ENCODE results near the gene SMOC2.

The SMOC2 gene

DNA sequence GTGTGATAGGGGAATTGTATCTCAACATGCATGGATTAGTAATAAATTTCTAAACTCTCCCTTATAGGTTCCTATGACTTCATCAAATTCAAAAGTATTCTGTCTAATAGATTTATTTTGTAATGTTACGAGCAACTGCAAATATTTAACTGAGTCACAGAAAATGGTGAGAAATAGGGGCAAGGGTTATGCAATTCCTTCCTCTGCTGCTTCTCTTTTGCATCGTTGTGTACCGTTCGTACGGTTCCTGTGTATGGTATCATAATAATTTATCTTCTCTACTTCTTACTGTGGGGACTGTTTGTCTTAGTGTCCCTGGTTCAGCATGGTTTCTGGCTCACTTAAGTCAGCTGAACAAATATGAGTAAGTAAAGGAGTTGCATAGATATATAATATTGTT, 44.8 kb downstream of the SMOC2 start:
- TF ChIP-seq, protein P1, sequence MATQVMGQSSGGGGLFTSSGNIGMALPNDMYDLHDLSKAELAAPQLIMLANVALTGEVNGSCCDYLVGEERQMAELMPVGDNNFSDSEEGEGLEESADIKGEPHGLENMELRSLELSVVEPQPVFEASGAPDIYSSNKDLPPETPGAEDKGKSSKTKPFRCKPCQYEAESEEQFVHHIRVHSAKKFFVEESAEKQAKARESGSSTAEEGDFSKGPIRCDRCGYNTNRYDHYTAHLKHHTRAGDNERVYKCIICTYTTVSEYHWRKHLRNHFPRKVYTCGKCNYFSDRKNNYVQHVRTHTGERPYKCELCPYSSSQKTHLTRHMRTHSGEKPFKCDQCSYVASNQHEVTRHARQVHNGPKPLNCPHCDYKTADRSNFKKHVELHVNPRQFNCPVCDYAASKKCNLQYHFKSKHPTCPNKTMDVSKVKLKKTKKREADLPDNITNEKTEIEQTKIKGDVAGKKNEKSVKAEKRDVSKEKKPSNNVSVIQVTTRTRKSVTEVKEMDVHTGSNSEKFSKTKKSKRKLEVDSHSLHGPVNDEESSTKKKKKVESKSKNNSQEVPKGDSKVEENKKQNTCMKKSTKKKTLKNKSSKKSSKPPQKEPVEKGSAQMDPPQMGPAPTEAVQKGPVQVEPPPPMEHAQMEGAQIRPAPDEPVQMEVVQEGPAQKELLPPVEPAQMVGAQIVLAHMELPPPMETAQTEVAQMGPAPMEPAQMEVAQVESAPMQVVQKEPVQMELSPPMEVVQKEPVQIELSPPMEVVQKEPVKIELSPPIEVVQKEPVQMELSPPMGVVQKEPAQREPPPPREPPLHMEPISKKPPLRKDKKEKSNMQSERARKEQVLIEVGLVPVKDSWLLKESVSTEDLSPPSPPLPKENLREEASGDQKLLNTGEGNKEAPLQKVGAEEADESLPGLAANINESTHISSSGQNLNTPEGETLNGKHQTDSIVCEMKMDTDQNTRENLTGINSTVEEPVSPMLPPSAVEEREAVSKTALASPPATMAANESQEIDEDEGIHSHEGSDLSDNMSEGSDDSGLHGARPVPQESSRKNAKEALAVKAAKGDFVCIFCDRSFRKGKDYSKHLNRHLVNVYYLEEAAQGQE (IDR thresholded peaks at IDR 0.05; ENCODE audit: low read depth) = no peak

DNA sequence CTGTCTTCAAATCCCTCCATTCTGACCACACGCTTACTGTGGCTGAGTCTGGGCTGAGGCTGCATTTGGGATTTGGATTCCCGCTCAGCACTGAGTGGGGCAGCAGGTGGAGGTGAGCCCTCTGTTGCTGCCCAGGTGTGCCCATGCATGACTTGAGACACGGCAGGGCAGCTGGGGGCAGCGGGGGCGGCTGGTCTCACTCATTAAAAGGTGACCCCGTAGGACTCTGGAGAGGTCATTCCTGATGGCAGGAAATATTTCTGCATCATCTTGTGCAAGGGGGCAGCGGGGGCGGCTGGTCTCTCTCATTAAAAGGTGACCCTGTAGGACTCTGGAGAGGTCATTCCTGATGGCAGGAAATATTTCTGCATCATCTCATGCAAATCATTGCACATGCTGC, 49.8 kb downstream of the SMOC2 start:
- TF ChIP-seq, protein P2, sequence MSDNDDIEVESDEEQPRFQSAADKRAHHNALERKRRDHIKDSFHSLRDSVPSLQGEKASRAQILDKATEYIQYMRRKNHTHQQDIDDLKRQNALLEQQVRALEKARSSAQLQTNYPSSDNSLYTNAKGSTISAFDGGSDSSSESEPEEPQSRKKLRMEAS (IDR thresholded peaks at IDR 0.05) = no peak
- TF ChIP-seq CEBPB (IDR thresholded peaks at IDR 0.05) = no peak
- TF ChIP-seq ZBTB7A (IDR thresholded peaks at IDR 0.05; ENCODE audit: low read depth) = no peak
- TF ChIP-seq EP300 (IDR thresholded peaks at IDR 0.05; ENCODE audit: borderline replicate concordance) = no peak
- no peak for TF ChIP-seq TEAD4 (IDR thresholded peaks at IDR 0.05)
- no peak for TF ChIP-seq NFIC (IDR thresholded peaks at IDR 0.05)
- TF ChIP-seq FOXM1 (IDR thresholded peaks at IDR 0.05; ENCODE audit: borderline replicate concordance, low read depth) = no peak
- no peak for TF ChIP-seq YY1 (IDR thresholded peaks at IDR 0.05; ENCODE audit: low read depth)
- TF ChIP-seq, protein P3, sequence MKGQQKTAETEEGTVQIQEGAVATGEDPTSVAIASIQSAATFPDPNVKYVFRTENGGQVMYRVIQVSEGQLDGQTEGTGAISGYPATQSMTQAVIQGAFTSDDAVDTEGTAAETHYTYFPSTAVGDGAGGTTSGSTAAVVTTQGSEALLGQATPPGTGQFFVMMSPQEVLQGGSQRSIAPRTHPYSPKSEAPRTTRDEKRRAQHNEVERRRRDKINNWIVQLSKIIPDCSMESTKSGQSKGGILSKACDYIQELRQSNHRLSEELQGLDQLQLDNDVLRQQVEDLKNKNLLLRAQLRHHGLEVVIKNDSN (IDR thresholded peaks at IDR 0.05) = no peak
- no peak for TF ChIP-seq EGR1 (IDR thresholded peaks at IDR 0.05)
- no peak for TF ChIP-seq RAD21 (IDR thresholded peaks at IDR 0.05; ENCODE audit: low read depth)
- TF ChIP-seq CREB1 (IDR thresholded peaks at IDR 0.05; ENCODE audit: low read depth) = no peak

DNA sequence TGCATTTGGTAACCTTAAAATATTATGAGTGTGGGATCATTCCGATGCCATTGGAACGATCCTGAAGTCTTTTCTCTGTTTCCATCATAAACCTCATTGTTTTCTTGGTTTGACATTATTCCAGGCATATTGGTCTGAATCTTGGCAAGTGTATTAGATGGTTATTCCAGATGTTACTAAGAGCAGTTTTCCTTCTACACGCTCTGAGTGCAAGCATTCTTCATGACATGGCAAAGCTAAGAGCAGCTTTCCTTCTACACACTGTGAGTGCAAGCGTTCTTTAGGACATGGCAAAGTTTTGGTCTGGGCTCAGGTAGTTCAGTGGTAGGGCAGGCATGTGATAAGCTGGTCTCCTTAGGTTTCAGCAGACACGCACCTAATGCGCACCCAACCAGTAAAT, 53.0 kb downstream of the SMOC2 start:
- no peak for TF ChIP-seq TCF12 (IDR thresholded peaks at IDR 0.05; ENCODE audit: low read depth)
- TF ChIP-seq CREB1 (IDR thresholded peaks at IDR 0.05; ENCODE audit: low read depth) = no peak

DNA sequence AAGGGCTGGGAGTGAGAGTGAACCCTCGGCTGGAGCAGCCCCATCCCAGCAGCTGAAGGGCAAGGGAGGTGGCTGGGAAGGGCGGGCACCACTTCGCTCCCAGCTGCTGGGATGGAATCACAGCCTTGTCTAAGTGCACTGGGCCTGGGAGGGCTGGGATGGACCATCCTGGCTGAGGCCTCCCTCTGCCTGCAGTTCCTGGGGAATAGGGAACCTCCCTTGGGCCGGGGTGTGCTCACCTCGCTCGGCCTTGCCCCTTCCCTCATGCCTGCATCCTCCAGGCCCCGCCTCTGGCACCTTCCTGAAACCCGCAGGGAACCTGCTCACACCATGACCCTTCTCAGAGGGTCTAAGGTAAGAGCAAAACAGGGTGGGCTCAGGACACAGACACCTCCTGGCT, 53.7 kb downstream of the SMOC2 start:
- TF ChIP-seq YY1 (IDR thresholded peaks at IDR 0.05; ENCODE audit: low read depth) (no peak), TAF1 (IDR thresholded peaks at IDR 0.05; ENCODE audit: low read depth) (no peak), RAD21 (IDR thresholded peaks at IDR 0.05; ENCODE audit: low read depth) (no peak), FOXM1 (IDR thresholded peaks at IDR 0.05; ENCODE audit: borderline replicate concordance, low read depth) (no peak), NFIC (IDR thresholded peaks at IDR 0.05) (no peak), EGR1 (IDR thresholded peaks at IDR 0.05) (no peak), TEAD4 (IDR thresholded peaks at IDR 0.05) (no peak), ZBTB7A (IDR thresholded peaks at IDR 0.05; ENCODE audit: low read depth) (no peak), TCF12 (IDR thresholded peaks at IDR 0.05; ENCODE audit: low read depth) (no peak), CEBPB (IDR thresholded peaks at IDR 0.05) (no peak), EP300 (IDR thresholded peaks at IDR 0.05; ENCODE audit: borderline replicate concordance) (no peak), CREB1 (IDR thresholded peaks at IDR 0.05; ENCODE audit: low read depth) (no peak)
- TF ChIP-seq, protein P1 (IDR thresholded peaks at IDR 0.05; ENCODE audit: low read depth) = no peak
- TF ChIP-seq, protein P2 (IDR thresholded peaks at IDR 0.05) = no peak
- TF ChIP-seq, protein P3 (IDR thresholded peaks at IDR 0.05) = no peak

DNA sequence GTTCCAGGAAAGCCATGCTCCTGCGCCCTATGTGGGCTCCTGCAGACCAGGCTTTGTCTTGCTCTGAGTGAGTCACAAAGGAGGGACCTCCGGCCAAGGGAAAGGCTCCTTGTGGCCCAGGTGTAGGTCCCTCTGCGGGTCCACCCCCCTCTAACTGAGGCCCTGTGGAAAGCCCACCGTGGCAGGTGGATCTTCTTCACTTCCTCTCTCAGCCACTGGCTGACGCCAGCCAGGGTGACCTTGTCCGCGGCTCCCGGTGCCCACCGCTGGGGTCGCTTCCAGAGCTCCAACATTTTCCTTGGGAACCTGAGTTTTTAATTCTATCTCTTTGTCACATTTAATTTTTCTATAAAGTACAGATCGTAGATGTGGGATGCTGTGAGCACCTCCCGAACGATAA, 54.1 kb downstream of the SMOC2 start:
- TF ChIP-seq, protein P2 (IDR thresholded peaks at IDR 0.05) = no peak
- TF ChIP-seq TAF1 (IDR thresholded peaks at IDR 0.05; ENCODE audit: low read depth) (no peak), TCF12 (IDR thresholded peaks at IDR 0.05; ENCODE audit: low read depth) (no peak), FOXM1 (IDR thresholded peaks at IDR 0.05; ENCODE audit: borderline replicate concordance, low read depth) (no peak), NFIC (IDR thresholded peaks at IDR 0.05) (no peak), EGR1 (IDR thresholded peaks at IDR 0.05) (no peak), CREB1 (IDR thresholded peaks at IDR 0.05; ENCODE audit: low read depth) (no peak), YY1 (IDR thresholded peaks at IDR 0.05; ENCODE audit: low read depth) (no peak)
- TF ChIP-seq, protein P1 (IDR thresholded peaks at IDR 0.05; ENCODE audit: low read depth) = no peak
